GM19324 (cell line): Measurements from ENCODE around the gene MTMR10.

Experiments used
- ATAC-seq: cut with Tn5 transposase; IDR thresholded peaks from one replicate; pipeline ENCODE4 v1.9.1; 2021; ENCODE audit warnings: mild to moderate bottlenecking, moderate library complexity; ENCODE audit not compliant: unreplicated experiment, low FRiP score

The MTMR10 gene

DNA sequence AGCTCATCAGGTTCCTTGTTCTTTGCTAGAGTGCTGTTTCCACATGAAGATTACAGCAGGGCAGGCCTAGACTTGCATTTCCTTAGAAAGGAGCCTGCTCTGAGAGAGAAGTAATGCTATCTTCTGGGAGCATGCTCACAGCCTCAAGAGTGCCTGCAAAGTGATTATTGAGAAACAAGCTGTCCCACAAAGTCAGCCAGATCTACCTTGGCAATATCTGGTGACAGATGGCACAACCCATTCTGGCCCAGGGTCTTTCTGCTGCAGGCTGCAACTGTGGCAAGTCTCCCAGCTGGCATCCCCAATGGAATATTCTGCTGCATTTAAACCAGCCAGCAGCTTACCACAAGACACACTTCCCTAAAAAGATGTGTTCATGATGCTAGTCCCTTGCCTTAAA is 29.3 kb downstream of the MTMR10 start:
- ATAC-seq: no peak

DNA sequence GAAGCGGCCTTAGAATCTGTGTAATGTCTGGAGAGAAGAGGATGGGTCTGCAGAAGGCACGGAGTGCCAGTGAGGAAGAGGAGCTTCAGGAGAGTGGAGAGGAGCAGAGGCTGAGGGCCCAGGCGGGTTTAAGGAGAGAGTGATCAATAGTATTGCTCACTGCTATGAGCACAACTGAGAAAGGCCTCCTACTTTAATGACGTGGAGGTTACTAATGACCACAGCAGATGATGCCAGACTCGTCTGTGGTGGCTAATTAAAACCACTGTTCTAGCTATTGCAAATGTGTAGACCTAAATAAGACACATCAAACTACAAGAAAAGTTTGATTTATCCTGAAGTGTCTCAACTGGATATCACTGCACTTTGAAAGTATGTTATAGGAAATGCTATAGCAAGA is 33.2 kb downstream of the MTMR10 start:
- ATAC-seq: no peak

DNA sequence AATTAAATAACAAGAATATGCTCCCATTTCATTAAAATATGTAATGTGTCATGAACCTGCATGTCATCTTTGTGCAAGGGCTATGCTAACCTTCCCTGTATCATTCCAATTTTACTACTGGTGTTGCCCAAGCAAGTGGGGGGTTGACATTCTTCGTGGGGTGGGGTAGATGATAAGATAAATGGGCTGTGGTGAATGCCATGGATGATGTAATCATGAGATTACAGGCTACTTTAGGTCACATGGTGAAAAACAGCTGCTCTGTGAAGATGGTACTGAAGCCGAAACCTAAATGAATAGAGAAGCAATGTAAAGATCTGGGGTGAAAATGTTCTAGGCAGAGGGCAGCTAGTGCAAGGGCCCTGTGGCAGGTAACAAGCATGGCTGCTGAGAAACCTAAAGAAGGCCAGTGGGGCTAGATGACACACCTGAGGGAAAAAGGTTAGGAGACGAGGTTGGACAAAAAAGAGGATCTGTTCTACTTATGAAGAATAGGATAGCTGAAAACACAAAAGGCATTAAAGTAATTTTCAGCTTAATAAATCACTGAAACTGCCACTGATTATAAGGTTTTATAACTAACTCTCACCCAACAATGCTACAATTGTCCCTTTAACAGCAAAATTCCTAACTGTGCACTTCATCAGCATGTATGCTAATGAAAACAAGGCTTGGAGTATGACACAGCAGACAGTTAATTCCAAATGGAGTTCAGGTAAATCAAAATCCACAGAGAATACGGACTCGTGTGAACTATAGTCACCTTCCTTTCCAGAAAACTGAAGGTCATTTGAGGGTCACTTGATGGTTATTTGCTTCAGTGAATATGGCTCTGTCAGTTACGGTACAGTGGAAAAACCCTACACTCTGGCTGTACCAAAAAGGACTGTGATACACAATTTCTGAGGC is 35.0 kb downstream of the MTMR10 start:
- ATAC-seq: no peak

DNA sequence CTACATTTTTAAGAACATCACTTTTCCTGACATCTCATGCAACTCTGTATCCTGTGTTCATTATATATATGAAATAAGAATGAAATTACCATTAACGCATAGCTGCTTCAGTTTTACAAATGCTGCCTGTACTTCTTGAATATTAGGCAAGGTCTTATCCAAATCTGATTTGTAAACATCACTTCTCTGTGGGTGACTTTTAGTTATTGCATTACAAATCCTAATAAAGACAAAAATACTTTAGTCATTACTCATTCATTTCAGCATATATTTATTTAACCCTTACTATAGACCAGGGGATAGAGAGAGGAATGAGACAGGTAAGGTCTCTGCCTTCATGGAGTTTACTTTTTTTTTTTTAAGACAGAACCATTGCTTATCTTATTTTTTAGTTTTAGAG is 36.8 kb downstream of the MTMR10 start:
- no peak for ATAC-seq

DNA sequence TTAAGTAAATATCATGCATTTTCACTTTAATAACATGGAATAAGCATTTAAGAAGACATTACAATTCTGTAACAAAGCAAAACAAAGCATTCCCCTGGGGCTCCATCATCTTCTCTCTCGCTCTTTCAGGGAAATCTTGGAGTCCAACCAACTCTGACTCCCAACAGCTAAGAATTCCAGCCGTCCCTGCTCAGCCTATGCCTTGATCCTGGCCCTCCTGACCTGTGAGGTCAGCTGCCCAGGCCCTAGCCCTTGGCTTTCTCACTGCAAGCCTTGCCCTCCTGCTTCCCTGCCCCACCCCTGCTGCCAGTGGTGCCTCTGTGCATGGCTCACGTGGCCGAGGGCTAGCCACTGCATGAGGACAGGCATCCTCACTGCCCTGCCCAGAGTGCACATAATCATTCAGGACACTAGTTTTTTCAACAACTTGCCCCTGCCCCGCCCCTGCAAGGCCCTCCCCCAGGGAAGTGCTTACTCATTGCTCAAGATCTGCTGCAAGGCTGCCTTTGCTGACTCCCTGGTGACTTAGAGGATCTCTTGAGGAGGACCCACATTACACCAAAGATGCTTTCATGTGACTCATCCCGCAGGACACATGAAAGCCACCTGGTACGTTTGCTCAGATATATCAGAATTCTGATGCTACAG is 37.6 kb downstream of the MTMR10 start:
- no peak for ATAC-seq

DNA sequence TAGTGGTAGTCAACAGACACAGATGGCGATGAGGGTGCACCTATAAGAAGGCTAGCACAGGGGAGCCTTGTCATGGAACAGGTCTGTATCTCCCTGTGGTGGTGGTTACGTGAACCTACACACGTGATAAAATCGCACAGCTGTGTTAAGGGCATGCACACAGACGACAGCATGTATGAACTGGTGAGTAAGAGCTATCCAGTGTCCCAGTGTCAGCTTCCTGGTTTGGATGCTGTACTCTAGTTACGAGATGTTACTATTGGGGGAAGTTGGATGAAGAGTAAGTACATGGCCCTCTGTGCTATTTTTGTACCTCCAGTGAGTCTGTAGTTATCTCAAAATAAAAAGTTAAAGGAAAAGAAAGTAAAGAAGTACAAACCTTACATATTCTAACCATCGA is 38.2 kb downstream of the MTMR10 start:
- ATAC-seq: no peak

DNA sequence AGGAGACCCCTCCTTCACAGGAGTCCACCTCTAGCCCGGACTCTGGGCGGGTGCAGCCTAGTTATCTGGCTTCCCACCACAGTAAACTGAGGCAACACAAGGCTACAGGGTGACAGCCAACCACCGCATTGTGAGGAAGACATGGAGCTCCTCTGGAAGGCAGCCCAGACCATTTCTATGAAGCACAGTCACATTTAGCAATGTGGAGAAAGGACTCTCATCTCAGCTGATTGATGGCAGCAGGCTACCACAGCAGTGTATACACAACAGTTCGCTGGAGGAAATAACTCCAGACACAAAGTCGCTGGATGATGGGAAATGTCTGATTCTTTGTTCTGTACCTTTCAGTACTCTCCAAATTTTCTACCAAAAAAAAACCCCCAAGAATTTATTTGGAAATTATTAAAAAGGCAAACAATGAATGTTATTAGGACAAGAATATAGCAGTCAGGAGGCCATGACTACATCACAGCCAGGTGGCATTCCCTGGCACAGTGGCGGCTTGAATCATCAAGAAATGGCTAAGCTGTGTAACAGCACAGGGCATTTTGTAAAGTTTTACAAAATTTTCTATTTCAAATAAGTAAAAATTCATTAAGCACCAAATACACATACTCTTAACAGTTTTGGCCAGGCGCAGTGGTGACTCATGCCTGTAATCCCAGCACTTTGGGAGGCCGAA is 47.6 kb downstream of the MTMR10 start:
- ATAC-seq: no peak

DNA sequence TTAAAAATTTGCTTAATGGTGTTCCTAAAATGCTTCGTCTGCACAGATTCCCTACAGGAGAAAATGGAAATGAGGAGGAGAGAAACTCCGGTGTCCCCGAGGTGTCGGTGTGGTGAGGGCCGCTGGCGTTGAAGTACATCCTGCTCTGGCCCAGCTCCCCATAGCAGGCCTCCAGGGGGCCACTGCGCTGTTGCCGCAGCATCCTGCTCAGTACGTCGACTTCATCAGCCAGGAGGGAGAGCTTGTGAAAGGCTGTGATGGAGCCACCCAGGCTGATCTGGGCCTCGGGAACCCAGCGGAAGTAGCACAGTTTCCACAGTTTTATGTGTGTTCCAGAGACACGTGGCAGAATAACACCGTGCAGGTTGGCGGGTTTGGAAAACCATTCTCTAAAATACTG is 49.9 kb downstream of the MTMR10 start:
- ATAC-seq: no peak

DNA sequence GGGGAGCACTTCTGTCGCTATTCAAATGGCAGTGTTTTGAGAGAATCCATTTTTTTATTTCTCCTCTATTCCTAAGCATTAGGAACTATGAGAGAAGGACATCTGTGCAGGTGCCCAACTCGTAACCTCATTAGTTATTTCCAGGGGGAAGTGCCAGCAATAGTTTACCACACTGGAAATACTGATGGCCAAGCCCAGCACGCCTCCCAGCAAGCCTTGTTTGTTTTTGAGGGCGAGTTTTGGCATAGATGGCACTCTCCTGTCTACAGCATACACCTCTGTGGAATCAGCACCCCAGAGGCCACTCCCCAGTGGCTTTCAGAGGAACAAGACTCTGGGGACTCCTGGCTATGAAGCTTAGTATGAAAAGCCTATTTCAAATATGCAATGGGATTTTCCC is 51.1 kb downstream of the MTMR10 start:
- no peak for ATAC-seq

DNA sequence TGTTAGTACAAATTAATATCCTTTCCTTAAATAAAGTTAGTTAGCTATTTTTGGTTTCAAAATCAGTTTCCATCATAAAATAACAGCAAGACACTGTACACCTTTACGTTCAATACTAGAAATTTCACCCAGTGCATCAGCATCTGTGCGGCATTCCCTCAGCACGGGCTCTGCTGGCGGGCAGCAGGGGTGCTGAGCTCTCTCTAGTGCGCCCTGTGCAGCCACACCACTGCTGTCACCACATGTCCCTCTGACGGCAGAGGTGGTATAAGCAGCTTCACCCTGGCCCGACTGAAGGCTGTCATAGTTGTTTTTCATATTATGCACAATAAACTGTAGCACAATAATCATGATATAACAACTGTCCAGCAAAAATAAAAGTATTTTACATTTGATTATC is 52.3 kb downstream of the MTMR10 start:
- ATAC-seq: no peak

DNA sequence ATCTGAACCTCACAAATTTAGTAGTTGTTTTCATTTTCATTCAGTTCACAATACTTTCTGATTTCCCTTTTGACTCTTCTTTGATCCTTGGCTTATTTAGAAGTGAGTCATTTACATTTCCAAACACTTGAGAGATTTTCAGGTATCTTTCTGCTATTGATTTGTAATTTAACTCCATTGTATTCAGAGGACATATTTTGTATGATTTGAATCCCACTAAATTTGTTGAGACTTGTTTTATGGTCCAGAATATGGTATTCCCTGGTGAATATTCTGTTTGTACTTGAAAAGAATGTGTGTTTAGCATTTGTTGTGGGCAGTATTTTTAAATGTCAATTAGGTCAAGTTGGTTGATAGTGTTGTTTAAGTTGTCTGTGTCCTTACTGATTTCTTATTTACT is 58.1 kb downstream of the MTMR10 start:
- no peak for ATAC-seq

DNA sequence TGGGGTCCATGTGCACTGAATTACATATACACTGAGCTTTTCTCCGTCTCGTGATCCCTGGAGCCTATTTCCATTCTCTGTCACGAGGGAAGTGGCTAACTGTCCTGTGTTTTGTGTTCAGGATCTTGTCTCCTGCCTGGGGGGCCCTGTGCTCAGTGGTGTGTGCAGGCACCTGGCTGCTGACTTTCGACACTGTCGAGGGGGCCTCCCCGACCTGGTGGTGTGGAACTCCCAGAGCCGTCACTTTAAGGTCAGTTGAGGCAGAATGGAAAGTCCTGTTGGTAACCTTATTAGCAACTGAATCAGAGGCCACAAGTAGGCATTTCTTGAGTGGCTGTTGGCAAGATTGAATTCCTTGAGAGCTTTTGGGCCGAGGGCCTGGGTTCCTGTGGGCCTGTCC is 61.0 kb downstream of the MTMR10 start:
- ATAC-seq: no peak

DNA sequence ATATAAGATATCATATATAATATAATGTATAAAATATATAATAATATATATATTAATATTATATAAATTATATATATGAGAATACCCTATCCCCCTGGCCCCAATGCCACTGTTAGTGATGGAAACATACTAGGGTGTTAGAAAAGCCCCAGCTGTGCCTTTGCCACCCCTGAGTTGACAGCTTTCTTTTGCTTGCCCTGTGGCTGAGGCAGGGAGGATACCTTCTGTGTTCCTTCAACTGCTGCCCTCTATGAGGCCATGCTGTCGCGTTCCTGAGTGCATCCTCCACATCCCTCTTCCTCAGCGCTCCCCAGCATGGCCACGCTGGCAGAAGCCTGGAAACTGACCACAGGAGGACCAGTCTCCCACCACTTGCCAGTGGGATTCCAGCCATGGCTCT is 61.4 kb downstream of the MTMR10 start:
- no peak for ATAC-seq

DNA sequence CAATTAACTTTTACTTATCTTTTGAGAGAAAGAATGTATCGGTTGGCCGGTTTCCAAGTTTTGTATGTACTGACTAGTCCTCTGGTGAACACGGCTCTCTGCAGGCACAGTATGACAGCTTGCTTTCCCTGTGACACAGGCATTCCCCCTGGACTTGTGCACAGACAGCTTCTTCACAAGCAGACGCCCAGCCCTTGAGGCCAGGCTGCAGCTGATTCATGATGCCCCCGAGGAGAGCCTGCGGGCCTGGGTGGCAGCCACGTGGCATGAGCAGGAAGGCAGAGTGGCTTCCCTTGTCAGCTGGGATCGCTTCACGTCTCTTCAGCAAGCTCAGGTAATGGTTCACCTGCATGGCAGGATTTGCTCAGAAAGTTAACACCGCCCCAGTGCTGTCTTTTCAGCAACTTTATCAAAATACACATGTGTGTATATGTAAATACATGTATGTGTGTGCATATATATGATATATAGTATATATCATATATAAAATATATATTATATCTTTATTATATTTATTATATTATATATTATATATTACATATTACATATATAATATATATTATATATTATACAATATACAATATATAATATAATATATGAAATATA is 62.3 kb downstream of the MTMR10 start:
- ATAC-seq: no peak

DNA sequence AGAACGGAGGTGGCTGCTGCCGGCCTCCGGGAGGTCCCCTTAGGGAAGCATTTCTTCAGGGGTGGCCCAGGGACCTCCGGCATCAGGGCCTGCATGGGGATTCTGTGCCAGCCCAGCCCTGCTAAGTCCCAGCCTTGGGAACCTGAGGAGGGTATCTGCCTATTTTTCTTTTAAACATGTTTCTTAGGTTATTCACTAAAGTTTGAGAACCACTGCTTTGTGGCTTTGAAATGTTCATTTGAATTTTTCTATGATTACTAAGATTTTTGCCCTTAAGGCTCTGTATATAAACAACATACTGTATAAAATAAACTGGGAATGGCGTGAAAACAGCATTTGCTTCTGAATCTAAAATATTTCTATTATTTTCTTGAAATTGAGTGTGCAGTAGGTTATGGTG is 63.4 kb downstream of the MTMR10 start:
- ATAC-seq: no peak

DNA sequence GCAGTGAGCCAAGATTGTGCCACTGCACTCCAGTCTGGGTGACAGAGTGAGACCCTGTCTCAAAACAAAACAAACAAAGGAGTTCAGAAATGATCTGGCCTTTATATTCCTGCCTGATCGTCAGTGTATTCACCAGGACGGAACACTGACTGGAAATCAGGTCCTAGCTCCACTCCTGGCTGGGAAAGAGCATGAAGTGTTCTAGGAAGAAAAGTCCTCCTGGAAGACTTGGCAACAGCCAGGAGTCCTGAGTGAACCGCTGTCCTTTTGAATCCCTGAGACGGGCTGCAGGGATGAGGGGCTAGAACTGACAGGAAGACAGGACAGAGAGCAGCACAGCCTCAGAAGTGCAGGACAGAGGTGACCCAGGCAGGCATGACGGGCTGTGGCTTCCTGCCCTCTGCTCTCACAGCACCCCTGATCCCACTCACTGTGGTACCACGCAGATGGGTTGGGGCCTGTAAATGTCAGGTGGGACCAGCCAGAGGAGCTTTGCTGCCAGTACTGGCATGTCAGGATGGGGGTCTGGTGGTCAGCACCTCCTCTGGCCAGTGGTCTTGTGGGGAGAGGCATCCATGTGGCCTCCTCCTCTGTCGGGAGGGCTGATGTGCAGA is 64.2 kb downstream of the MTMR10 start:
- no peak for ATAC-seq

DNA sequence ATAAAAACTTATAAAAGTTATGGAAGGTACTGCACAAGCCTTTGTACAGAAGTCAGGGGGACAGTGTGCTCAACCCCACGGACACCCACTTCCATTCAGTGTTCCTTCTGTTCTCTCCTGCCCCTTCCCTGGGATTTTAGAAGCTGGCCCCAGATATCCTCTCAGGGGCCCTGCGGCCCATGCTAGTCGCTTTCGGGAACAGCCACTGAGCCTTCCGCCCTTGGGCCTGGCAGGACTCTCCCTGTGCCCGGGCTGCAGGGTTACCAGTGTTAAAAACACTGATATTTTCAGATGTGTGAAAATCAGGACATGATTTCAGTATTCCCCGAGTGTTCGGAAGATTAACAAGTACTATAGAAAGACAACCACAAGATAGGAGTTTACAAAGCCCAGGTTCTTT is 65.3 kb downstream of the MTMR10 start:
- no peak for ATAC-seq

DNA sequence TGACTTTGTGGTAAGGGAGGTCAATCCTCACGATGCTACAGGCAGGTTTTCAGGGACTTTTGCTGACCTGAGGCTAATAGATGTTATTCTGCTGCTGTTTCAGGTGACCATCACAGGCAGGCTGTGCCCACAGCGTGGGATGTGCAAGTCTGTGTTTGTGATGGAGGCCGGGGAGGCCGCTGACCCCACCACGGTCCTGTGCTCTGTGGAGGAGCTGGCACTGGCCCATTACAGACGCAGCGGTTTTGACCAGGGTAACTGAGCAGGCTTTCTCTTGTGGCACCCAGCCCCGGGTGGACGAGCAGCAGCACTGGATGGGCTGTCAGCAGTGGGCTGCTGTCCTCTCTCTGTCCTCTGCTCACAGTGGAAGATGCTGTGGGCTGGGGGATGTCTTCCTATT is 65.7 kb downstream of the MTMR10 start:
- no peak for ATAC-seq

DNA sequence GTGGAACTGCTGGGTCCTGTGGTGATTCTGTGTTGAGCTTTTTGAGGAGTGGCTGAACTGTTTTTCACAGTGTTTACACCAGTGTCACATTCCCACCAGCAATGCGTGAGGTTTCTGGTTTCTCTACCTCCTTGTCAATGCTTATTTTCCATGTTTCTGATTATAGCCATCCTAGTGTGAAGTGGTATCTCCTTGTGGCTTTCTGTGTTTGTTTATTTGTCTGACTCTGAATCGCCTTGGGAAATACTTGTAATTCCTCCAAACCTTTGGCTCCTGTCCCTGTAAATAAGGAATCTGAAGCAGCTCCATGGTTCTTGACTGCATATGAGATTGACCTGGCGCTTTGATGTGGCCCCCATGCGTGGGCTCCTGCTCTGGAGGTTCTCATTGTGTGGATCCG is 67.1 kb downstream of the MTMR10 start:
- ATAC-seq: no peak

DNA sequence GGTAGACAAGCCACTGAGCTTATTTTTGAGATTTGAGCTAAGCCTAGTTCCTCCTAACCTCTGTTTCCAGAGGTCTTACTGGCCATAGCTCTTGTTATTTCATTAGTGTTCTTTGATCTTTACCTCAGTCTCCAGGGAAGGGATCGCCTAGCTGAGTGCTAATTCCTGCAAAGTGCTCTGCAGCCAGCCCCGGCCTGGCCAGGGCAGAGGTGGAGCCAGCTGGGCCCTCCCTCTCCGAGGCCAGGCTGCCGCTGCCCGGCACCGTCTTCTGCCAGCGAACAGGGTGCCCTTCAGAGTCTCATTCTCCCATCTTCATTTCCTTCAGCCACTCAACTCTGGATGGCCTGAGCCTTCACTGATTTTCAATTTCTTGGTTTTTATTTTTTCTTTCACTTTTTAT is 68.0 kb downstream of the MTMR10 start:
- no peak for ATAC-seq
